Panc1 (cell line): ENCODE results near the gene APCDD1L.

Experiments
- CTCF ChIP-seq: fragments of 450-650 bp; IDR thresholded peaks from 2 replicates; pipeline ENCODE4 v1.5.1; 2017; ENCODE audit warnings: mild to moderate bottlenecking
- POLR2AphosphoS5 ChIP-seq: IDR thresholded peaks from 2 replicates; pipeline ENCODE4 v1.6.1; 2012; ENCODE audit warnings: mild to moderate bottlenecking, low read depth, low read length, moderate library complexity
- TCF7L2 ChIP-seq: IDR thresholded peaks from 2 replicates; pipeline ENCODE4 v1.6.1; 2011; ENCODE audit warnings: mild to moderate bottlenecking, low read depth, low read length, inconsistent platforms

GRCh38 chr20:58523072-58523970, 8.1 kb upstream of the APCDD1L start:
- TF ChIP-seq CTCF, result no peak
- TF ChIP-seq POLR2AphosphoS5, result no peak
- no peak for TF ChIP-seq TCF7L2
